Measurements from ENCODE around the gene TMCO6. TPM values are rescaled to one million over a fixed set of nuclear protein-coding genes. Genes with fewer than 3 reads are reported as not detected.

The TMCO6 gene
- total RNA-seq, 1 donor from 2014 or later = 38.1 TPM

GRCh38 chr5:140672455-140673186 lies 33.4 kb downstream of the TMCO6 start:
- no peaks in the 10 kb centered on the region for H3K9me3 Mint-ChIP-seq
- peaks cover 74% of the 10 kb centered on the region for H3K36me3 Mint-ChIP-seq (ENCODE audit: low read depth)
- intact Hi-C loops (cut with micrococcal nuclease) = no loop called here
- no peaks in the 10 kb centered on the region for H3K27me3 Mint-ChIP-seq
- H3K27ac Mint-ChIP-seq = no peak overlapping the region
- H3K4me3 Mint-ChIP-seq = no peak overlapping the region
- H3K4me1 Mint-ChIP-seq = peaks cover 8% of the 10 kb centered on the region
- DNase-seq = no peak

- Mint-ChIP-seq H3K4me3 (no peak within 1 kb of the TSS), H3K4me1 (peaks cover 8% of the 10 kb centered on the region), H3K27ac (no peak within 1 kb of the TSS), H3K9me3 (no peaks in the 10 kb centered on the region), H3K36me3 (ENCODE audit: low read depth) (peaks cover 74% of the 10 kb centered on the region), H3K27me3 (no peaks in the 10 kb centered on the region)
- no peak for DNase-seq
- intact Hi-C loops (cut with micrococcal nuclease) = no loop called here
Observed at GRCh38 chr5:140673187-140673976, 34.1 kb downstream of the TMCO6 start, which contains the start of gene DND1. Gene DND1, minus strand, starts transcription at chr5:140673576. Its CDS starts 34 bp downstream, at chr5:140673542.

GRCh38 chr5:140674211-140674610 lies 35.0 kb downstream of the TMCO6 start:
- no peak for DNase-seq
- no peaks in the 10 kb centered on the region for H3K27me3 Mint-ChIP-seq
- H3K4me1 Mint-ChIP-seq = peaks cover 8% of the 10 kb centered on the region
- no peaks in the 10 kb centered on the region for H3K9me3 Mint-ChIP-seq
- intact Hi-C loops (cut with micrococcal nuclease) = no loop called here
- peaks cover 72% of the 10 kb centered on the region for H3K36me3 Mint-ChIP-seq (ENCODE audit: low read depth)
- no peak overlapping the region for H3K27ac Mint-ChIP-seq
- no peak overlapping the region for H3K4me3 Mint-ChIP-seq

GRCh38 chr5:140674629-140675028 lies 35.4 kb downstream of the TMCO6 start:
- Mint-ChIP-seq H3K36me3 (ENCODE audit: low read depth) (peaks cover 72% of the 10 kb centered on the region), H3K9me3 (no peaks in the 10 kb centered on the region), H3K4me3 (no peak overlapping the region), H3K27me3 (no peaks in the 10 kb centered on the region), H3K27ac (no peak overlapping the region), H3K4me1 (peaks cover 8% of the 10 kb centered on the region)
- no peak for DNase-seq
- intact Hi-C loops (cut with micrococcal nuclease) = no loop called here

GRCh38 chr5:140677947-140678346 lies 38.7 kb downstream of the TMCO6 start:
- H3K36me3 Mint-ChIP-seq (ENCODE audit: low read depth) = peaks cover 74% of the 10 kb centered on the region
- H3K27me3 Mint-ChIP-seq = no peaks in the 10 kb centered on the region
- H3K9me3 Mint-ChIP-seq = no peaks in the 10 kb centered on the region
- DNase-seq = no peak
- intact Hi-C loops (cut with micrococcal nuclease) = no loop called here
- H3K4me3 Mint-ChIP-seq = no peak overlapping the region
- peaks cover 8% of the 10 kb centered on the region for H3K4me1 Mint-ChIP-seq
- peak overlapping the region; percentile 75 for H3K27ac Mint-ChIP-seq

GRCh38 chr5:140678993-140679392 lies 39.7 kb downstream of the TMCO6 start:
- Mint-ChIP-seq H3K9me3 (no peaks in the 10 kb centered on the region), H3K36me3 (ENCODE audit: low read depth) (peaks cover 76% of the 10 kb centered on the region), H3K27me3 (no peaks in the 10 kb centered on the region), H3K4me3 (no peak overlapping the region), H3K4me1 (peaks cover 8% of the 10 kb centered on the region), H3K27ac (no peak overlapping the region)
- no peak for DNase-seq
- intact Hi-C loops (cut with micrococcal nuclease) = no loop called here

- H3K9me3 Mint-ChIP-seq = no peaks in the 10 kb centered on the region
- DNase-seq = no peak
- H3K4me3 Mint-ChIP-seq = peak overlapping the region; percentile 98
- H3K4me1 Mint-ChIP-seq = peaks cover 28% of the 10 kb centered on the region
- intact Hi-C loops (cut with micrococcal nuclease) = loop anchor here (2.0 kb wide), 1 partner anchor 52 kb away; the partner anchor contains the start of gene TMCO6
- peaks cover 52% of the 10 kb centered on the region for H3K36me3 Mint-ChIP-seq (ENCODE audit: low read depth)
- no peaks in the 10 kb centered on the region for H3K27me3 Mint-ChIP-seq
- peak overlapping the region; percentile 98 for H3K27ac Mint-ChIP-seq
Observed at GRCh38 chr5:140690376-140690932, 51.2 kb downstream of the TMCO6 start.

- H3K4me1 Mint-ChIP-seq = peaks cover 30% of the 10 kb centered on the region
- H3K36me3 Mint-ChIP-seq (ENCODE audit: low read depth) = peaks cover 55% of the 10 kb centered on the region
- intact Hi-C loops (cut with micrococcal nuclease) = loop anchor here (1.0 to 2.0 kb wide), 5 partner anchors 9 to 290 kb away; partner anchors contain the start of genes ANKHD1, IK, NDUFA2 and TMCO6
- no peaks in the 10 kb centered on the region for H3K9me3 Mint-ChIP-seq
- peak; percentile 96 for DNase-seq
- no peaks in the 10 kb centered on the region for H3K27me3 Mint-ChIP-seq
- peak within 1 kb of the TSS; percentile 98 for H3K27ac Mint-ChIP-seq
- H3K4me3 Mint-ChIP-seq = peak within 1 kb of the TSS; percentile 98
Observed at GRCh38 chr5:140690941-140691924, 52.0 kb downstream of the TMCO6 start, which contains the start of the genes HARS1 and HARS2. Gene HARS1, minus strand, starts transcription at chr5:140691370. Its CDS starts 66 bp downstream, at chr5:140691304. Gene HARS2, plus strand, starts transcription at chr5:140691455. Its CDS starts 194 bp downstream, at chr5:140691649.

GRCh38 chr5:140694276-140694675 lies 55.0 kb downstream of the TMCO6 start:
- Mint-ChIP-seq H3K4me1 (peaks cover 28% of the 10 kb centered on the region), H3K4me3 (no peak overlapping the region), H3K27ac (no peak overlapping the region), H3K36me3 (ENCODE audit: low read depth) (peaks cover 68% of the 10 kb centered on the region), H3K27me3 (no peaks in the 10 kb centered on the region), H3K9me3 (no peaks in the 10 kb centered on the region)
- DNase-seq = no peak
- intact Hi-C loops (cut with micrococcal nuclease) = no loop called here

Other genes with a start within 250 kb of the TMCO6 start
- gene ANKHD1, start 237.6 kb upstream of the TMCO6 start, total RNA-seq = 118 and 121 TPM in 2 replicates
- gene EIF4EBP3, start 91.8 kb upstream of the TMCO6 start, total RNA-seq = 13.8 and 13.9 TPM in 2 replicates
- 53.8 and 54.9 TPM in 2 replicates for gene SRA1, start 82.0 kb upstream of the TMCO6 start, total RNA-seq
- 16.5 and 17.8 TPM in 2 replicates for gene APBB3, start 74.9 kb upstream of the TMCO6 start, total RNA-seq
- gene SLC35A4, start 74.6 kb upstream of the TMCO6 start, total RNA-seq = 105 and 106 TPM in 2 replicates
- gene CD14, start 6.3 kb upstream of the TMCO6 start, total RNA-seq = 0.31 and 0.35 TPM in 2 replicates
- gene NDUFA2, start 8.2 kb downstream of the TMCO6 start, total RNA-seq = 63.2 and 63.6 TPM in 2 replicates
- gene IK, start 8.4 kb downstream of the TMCO6 start, total RNA-seq = 112 and 113 TPM in 2 replicates
- 41.6 and 42.9 TPM in 2 replicates for gene WDR55, start 25.5 kb downstream of the TMCO6 start, total RNA-seq
- 2.8 and 3.8 TPM in 2 replicates for gene DND1, start 34.1 kb downstream of the TMCO6 start, total RNA-seq
- gene HARS1, start 51.9 kb downstream of the TMCO6 start, total RNA-seq = 109 and 115 TPM in 2 replicates
- gene HARS2, start 52.0 kb downstream of the TMCO6 start, total RNA-seq = 28.0 and 29.6 TPM in 2 replicates
- 67.1 and 67.2 TPM in 2 replicates for gene ZMAT2, start 61.0 kb downstream of the TMCO6 start, total RNA-seq
- gene PCDHA1, start 146.7 kb downstream of the TMCO6 start, total RNA-seq = not detected in 2 replicates
- gene PCDHA2, start 155.4 kb downstream of the TMCO6 start, total RNA-seq = not detected in 2 replicates
- gene PCDHA3, start 161.6 kb downstream of the TMCO6 start, total RNA-seq = not detected in 2 replicates
- gene PCDHA4, start 167.6 kb downstream of the TMCO6 start, total RNA-seq = not detected in 2 replicates
- gene PCDHA5, start 182.2 kb downstream of the TMCO6 start, total RNA-seq = not detected in 2 replicates
- not detected in 2 replicates for gene PCDHA6, start 188.5 kb downstream of the TMCO6 start, total RNA-seq
- gene PCDHA7, start 194.8 kb downstream of the TMCO6 start, total RNA-seq = not detected in 2 replicates
- not detected in 2 replicates for gene PCDHA8, start 201.7 kb downstream of the TMCO6 start, total RNA-seq
- gene PCDHA9, start 208.9 kb downstream of the TMCO6 start, total RNA-seq = not detected in 2 replicates
- not detected in 2 replicates for gene PCDHA10, start 216.4 kb downstream of the TMCO6 start, total RNA-seq
- not detected in 2 replicates for gene PCDHA11, start 229.5 kb downstream of the TMCO6 start, total RNA-seq
- gene PCDHA12, start 235.9 kb downstream of the TMCO6 start, total RNA-seq = not detected in 2 replicates
- not detected in 2 replicates for gene PCDHA13, start 242.7 kb downstream of the TMCO6 start, total RNA-seq

All from activated CD4-positive, alpha-beta T cell treated with anti-CD3 and anti-CD28 coated beads, Interleukin-2, amount 10 ng/mL, durations not matched to agents 24 days and 14 days (primary cell).